ENCODE measurements around the gene SBF2.

DNA sequence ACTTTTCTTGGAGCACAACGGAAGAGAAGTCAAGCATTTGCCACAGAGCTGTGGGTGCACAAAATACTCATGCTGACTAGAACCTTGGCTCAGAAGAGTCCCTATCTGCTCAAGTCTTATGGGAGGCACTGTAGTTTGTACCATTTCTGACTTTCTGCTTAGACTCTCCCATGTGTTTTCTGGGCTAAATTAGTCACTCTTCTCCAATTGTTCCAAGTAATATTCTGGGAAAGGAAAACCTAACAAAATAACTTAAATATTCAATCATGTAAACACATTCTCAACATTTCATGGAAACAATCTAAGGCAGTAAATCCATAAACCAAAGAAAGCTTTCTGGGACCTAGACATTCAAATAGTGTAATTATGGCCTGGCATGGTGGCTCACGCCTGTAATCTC, 409.4 kb downstream of the SBF2 start:
- TF ChIP-seq, protein P1, sequence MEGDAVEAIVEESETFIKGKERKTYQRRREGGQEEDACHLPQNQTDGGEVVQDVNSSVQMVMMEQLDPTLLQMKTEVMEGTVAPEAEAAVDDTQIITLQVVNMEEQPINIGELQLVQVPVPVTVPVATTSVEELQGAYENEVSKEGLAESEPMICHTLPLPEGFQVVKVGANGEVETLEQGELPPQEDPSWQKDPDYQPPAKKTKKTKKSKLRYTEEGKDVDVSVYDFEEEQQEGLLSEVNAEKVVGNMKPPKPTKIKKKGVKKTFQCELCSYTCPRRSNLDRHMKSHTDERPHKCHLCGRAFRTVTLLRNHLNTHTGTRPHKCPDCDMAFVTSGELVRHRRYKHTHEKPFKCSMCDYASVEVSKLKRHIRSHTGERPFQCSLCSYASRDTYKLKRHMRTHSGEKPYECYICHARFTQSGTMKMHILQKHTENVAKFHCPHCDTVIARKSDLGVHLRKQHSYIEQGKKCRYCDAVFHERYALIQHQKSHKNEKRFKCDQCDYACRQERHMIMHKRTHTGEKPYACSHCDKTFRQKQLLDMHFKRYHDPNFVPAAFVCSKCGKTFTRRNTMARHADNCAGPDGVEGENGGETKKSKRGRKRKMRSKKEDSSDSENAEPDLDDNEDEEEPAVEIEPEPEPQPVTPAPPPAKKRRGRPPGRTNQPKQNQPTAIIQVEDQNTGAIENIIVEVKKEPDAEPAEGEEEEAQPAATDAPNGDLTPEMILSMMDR (IDR thresholded peaks at IDR 0.05; ENCODE audit: low read length), result no peak
- TF ChIP-seq EZH2 (IDR thresholded peaks at IDR 0.05; ENCODE audit: borderline replicate concordance, low read length), result no peak

Data from OCI-LY1 (cell line).